ENCODE results near the gene TVP23C. TPM values are rescaled to one million over a fixed set of nuclear protein-coding genes. Genes with fewer than 3 reads are reported as not detected.
"Not testable (repeated sequence)": the region's sequence is repeated elsewhere in the genome, so short reads cannot be mapped to it uniquely, and the experiment has no call there.

Gene TVP23C
- 1 to 10 TPM; 8.1 to 8.2 TPM for total RNA-seq

GRCh38 chr17:15563375-15563857, at the start of gene TVP23C:
Gene TVP23C (minus strand): TSS chr17:15563483. CDS start chr17:15563448, 35 bp downstream.
- DNase-seq = peak; percentile 79
- H3K27me3 Mint-ChIP-seq; H3K36me3 Mint-ChIP-seq (ENCODE audit: low read depth); H3K9me3 Mint-ChIP-seq; POLR2A ChIA-PET; H3K4me1 Mint-ChIP-seq (ENCODE audit: low read depth); intact Hi-C loops (cut with micrococcal nuclease); CTCF ChIA-PET: not testable (repeated sequence)
- ATAC-seq = peak; percentile 92
- Mint-ChIP-seq H3K27ac (peak within 1 kb of the TSS; percentile 91), H3K4me3 (peak within 1 kb of the TSS; percentile 89)

GRCh38 chr17:15592960-15593359, 29.7 kb upstream of the TVP23C start:
- POLR2A ChIA-PET; H3K9me3 Mint-ChIP-seq; H3K27ac Mint-ChIP-seq; DNase-seq; H3K4me3 Mint-ChIP-seq; H3K27me3 Mint-ChIP-seq; ATAC-seq; CTCF ChIA-PET; intact Hi-C loops (cut with micrococcal nuclease); H3K36me3 Mint-ChIP-seq (ENCODE audit: low read depth): not testable (repeated sequence)
- peaks cover 21% of the 10 kb centered on the region for H3K4me1 Mint-ChIP-seq (ENCODE audit: low read depth)

GRCh38 chr17:15591986-15592385, 28.7 kb upstream of the TVP23C start:
- H3K9me3 Mint-ChIP-seq; H3K36me3 Mint-ChIP-seq (ENCODE audit: low read depth); CTCF ChIA-PET; POLR2A ChIA-PET; ATAC-seq; H3K27me3 Mint-ChIP-seq; H3K4me3 Mint-ChIP-seq; H3K27ac Mint-ChIP-seq; intact Hi-C loops (cut with micrococcal nuclease); DNase-seq: not testable (repeated sequence)
- peaks cover 21% of the 10 kb centered on the region for H3K4me1 Mint-ChIP-seq (ENCODE audit: low read depth)

- H3K27me3 Mint-ChIP-seq = peaks cover 18% of the 10 kb centered on the region
- intact Hi-C loops (cut with micrococcal nuclease); H3K4me3 Mint-ChIP-seq; H3K27ac Mint-ChIP-seq; DNase-seq; ATAC-seq; CTCF ChIA-PET; H3K9me3 Mint-ChIP-seq; POLR2A ChIA-PET; H3K36me3 Mint-ChIP-seq (ENCODE audit: low read depth): not testable (repeated sequence)
- peaks cover 21% of the 10 kb centered on the region for H3K4me1 Mint-ChIP-seq (ENCODE audit: low read depth)
These were observed 27.6 kb upstream of the TVP23C start for GRCh38 chr17:15590844-15591243.

GRCh38 chr17:15589544-15590536, 26.6 kb upstream of the TVP23C start:
- H3K9me3 Mint-ChIP-seq; POLR2A ChIA-PET; H3K36me3 Mint-ChIP-seq (ENCODE audit: low read depth); CTCF ChIA-PET; intact Hi-C loops (cut with micrococcal nuclease): not testable (repeated sequence)
- peaks cover 21% of the 10 kb centered on the region for H3K4me1 Mint-ChIP-seq (ENCODE audit: low read depth)
- H3K27ac Mint-ChIP-seq = peak overlapping the region; percentile 70
- peak; percentile 88 for ATAC-seq
- peaks cover 18% of the 10 kb centered on the region for H3K27me3 Mint-ChIP-seq
- peak overlapping the region; percentile 55 for H3K4me3 Mint-ChIP-seq
- DNase-seq = peak; percentile 74

- H3K4me1 Mint-ChIP-seq (ENCODE audit: low read depth) = peaks cover 21% of the 10 kb centered on the region
- H3K36me3 Mint-ChIP-seq (ENCODE audit: low read depth); H3K9me3 Mint-ChIP-seq; POLR2A ChIA-PET; H3K4me3 Mint-ChIP-seq; H3K27ac Mint-ChIP-seq; CTCF ChIA-PET; DNase-seq; intact Hi-C loops (cut with micrococcal nuclease); ATAC-seq: not testable (repeated sequence)
- H3K27me3 Mint-ChIP-seq = peaks cover 18% of the 10 kb centered on the region
These were observed 24.7 kb upstream of the TVP23C start for GRCh38 chr17:15588017-15588416.

- H3K36me3 Mint-ChIP-seq (ENCODE audit: low read depth) = not testable (repeated sequence)
These were observed 20.0 kb upstream of the TVP23C start for GRCh38 chr17:15583313-15583712.

GRCh38 chr17:15581462-15581861, 18.2 kb upstream of the TVP23C start:
- not testable (repeated sequence) for H3K27me3 Mint-ChIP-seq

More at GRCh38 chr17:15583313-15583712, 20.0 kb upstream of the TVP23C start:
- H3K27ac Mint-ChIP-seq; DNase-seq; intact Hi-C loops (cut with micrococcal nuclease); H3K4me3 Mint-ChIP-seq; H3K9me3 Mint-ChIP-seq; ATAC-seq; CTCF ChIA-PET; POLR2A ChIA-PET; H3K4me1 Mint-ChIP-seq (ENCODE audit: low read depth): not testable (repeated sequence)
- H3K27me3 Mint-ChIP-seq = peaks cover 11% of the 10 kb centered on the region

GRCh38 chr17:15576848-15577247, 13.6 kb upstream of the TVP23C start:
- H3K4me1 Mint-ChIP-seq (ENCODE audit: low read depth); H3K27me3 Mint-ChIP-seq; H3K4me3 Mint-ChIP-seq; ATAC-seq; POLR2A ChIA-PET; H3K36me3 Mint-ChIP-seq (ENCODE audit: low read depth); H3K27ac Mint-ChIP-seq; DNase-seq; intact Hi-C loops (cut with micrococcal nuclease); CTCF ChIA-PET; H3K9me3 Mint-ChIP-seq: not testable (repeated sequence)

More at GRCh38 chr17:15581462-15581861, 18.2 kb upstream of the TVP23C start:
- intact Hi-C loops (cut with micrococcal nuclease); CTCF ChIA-PET; H3K4me3 Mint-ChIP-seq; H3K4me1 Mint-ChIP-seq (ENCODE audit: low read depth); H3K27ac Mint-ChIP-seq; POLR2A ChIA-PET; H3K36me3 Mint-ChIP-seq (ENCODE audit: low read depth); H3K9me3 Mint-ChIP-seq; ATAC-seq; DNase-seq: not testable (repeated sequence)

GRCh38 chr17:15574660-15575059, 11.4 kb upstream of the TVP23C start:
- ATAC-seq, CTCF ChIA-PET, H3K4me3 Mint-ChIP-seq: not testable (repeated sequence)

GRCh38 chr17:15573870-15574269, 10.6 kb upstream of the TVP23C start:
- H3K27ac Mint-ChIP-seq; DNase-seq; H3K27me3 Mint-ChIP-seq; POLR2A ChIA-PET; ATAC-seq; H3K4me1 Mint-ChIP-seq (ENCODE audit: low read depth); H3K4me3 Mint-ChIP-seq; CTCF ChIA-PET; intact Hi-C loops (cut with micrococcal nuclease); H3K9me3 Mint-ChIP-seq; H3K36me3 Mint-ChIP-seq (ENCODE audit: low read depth): not testable (repeated sequence)

More at GRCh38 chr17:15574660-15575059, 11.4 kb upstream of the TVP23C start:
- DNase-seq; intact Hi-C loops (cut with micrococcal nuclease); H3K9me3 Mint-ChIP-seq; H3K4me1 Mint-ChIP-seq (ENCODE audit: low read depth); H3K36me3 Mint-ChIP-seq (ENCODE audit: low read depth); POLR2A ChIA-PET; H3K27ac Mint-ChIP-seq; H3K27me3 Mint-ChIP-seq: not testable (repeated sequence)

All from activated CD8-positive, alpha-beta T cell treated with anti-CD3 and anti-CD28 coated beads for 36 hours (primary cell).